ENCODE data around the gene LHX1.

GRCh38 chr17:36933512-36934143 lies 3.6 kb upstream of the LHX1 start:
- TF ChIP-seq, protein P1, sequence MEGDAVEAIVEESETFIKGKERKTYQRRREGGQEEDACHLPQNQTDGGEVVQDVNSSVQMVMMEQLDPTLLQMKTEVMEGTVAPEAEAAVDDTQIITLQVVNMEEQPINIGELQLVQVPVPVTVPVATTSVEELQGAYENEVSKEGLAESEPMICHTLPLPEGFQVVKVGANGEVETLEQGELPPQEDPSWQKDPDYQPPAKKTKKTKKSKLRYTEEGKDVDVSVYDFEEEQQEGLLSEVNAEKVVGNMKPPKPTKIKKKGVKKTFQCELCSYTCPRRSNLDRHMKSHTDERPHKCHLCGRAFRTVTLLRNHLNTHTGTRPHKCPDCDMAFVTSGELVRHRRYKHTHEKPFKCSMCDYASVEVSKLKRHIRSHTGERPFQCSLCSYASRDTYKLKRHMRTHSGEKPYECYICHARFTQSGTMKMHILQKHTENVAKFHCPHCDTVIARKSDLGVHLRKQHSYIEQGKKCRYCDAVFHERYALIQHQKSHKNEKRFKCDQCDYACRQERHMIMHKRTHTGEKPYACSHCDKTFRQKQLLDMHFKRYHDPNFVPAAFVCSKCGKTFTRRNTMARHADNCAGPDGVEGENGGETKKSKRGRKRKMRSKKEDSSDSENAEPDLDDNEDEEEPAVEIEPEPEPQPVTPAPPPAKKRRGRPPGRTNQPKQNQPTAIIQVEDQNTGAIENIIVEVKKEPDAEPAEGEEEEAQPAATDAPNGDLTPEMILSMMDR (conservative IDR thresholded peaks at IDR 0.05), result no peak
- TF ChIP-seq ZFX (IDR thresholded peaks at IDR 0.05), result no peak

Data from C4-2B (cell line).